ENCODE measurements around the gene CA10.
A peak's percentile ranks its signal among the peaks of the same experiment; 100 is the strongest.

CA10 gene

GRCh38 chr17:51813784-51814174 is 344.7 kb downstream of the CA10 start:
- Histone ChIP-seq H3K36me3 (replicated peaks in 1 of 2; ENCODE audit: control insufficient read depth in 2 of 2, insufficient read depth in 2 of 2, low read length in 2 of 2) (no peaks in the 10 kb centered on the region), H3K9me3 (replicated peaks in 1 of 2; ENCODE audit: control insufficient read depth in 2 of 2, insufficient read depth in 1 of 2, low read depth in 1 of 2, low read length in 2 of 2) (no peaks in the 10 kb centered on the region), H3K23ac (ENCODE audit: low read depth, low read length, poor library complexity) (no peak overlapping the region), H4K91ac (ENCODE audit: low read depth, low read length, poor library complexity) (no peak overlapping the region), H3K4me3 (ENCODE audit: low read length in 2 of 2) (no peak overlapping the region), H3K27me3 (ENCODE audit: control insufficient read depth in 3 of 3, insufficient read depth in 3 of 3, low read depth in 1 of 3, low read length in 3 of 3) (no peaks in the 10 kb centered on the region), H2AFZ (ENCODE audit: low read length) (no peak overlapping the region), H3K9ac (ENCODE audit: low read depth, low read length, poor library complexity) (no peak overlapping the region), H2AK5ac (ENCODE audit: low read depth, low read length) (no peak overlapping the region), H3K4ac (ENCODE audit: low read length) (no peak overlapping the region), H3K4me1 (ENCODE audit: control insufficient read depth in 2 of 2, insufficient read depth in 1 of 2, low read depth in 1 of 2, low read length in 2 of 2) (no peaks in the 10 kb centered on the region), H2BK12ac (ENCODE audit: low read length) (no peak overlapping the region), H2BK5ac (ENCODE audit: low read length) (no peak overlapping the region), H3K79me1 (ENCODE audit: low read depth, low read length) (no peaks in the 10 kb centered on the region), H2BK120ac (ENCODE audit: low read depth, low read length) (no peak overlapping the region), H4K8ac (ENCODE audit: low read depth, low read length) (no peak overlapping the region), H3K4me2 (ENCODE audit: insufficient read depth, low read length, poor library complexity, severe bottlenecking) (no peak overlapping the region), H2BK15ac (ENCODE audit: low read length) (no peak overlapping the region), H3K14ac (ENCODE audit: low read length) (no peak overlapping the region), H3K18ac (ENCODE audit: low read length) (no peak overlapping the region), H3K27ac (replicated peaks; ENCODE audit: low read length) (no peak overlapping the region)
- no CpG with 5 or more reads among the region's 1 CpG for WGBS, 2 donors (ENCODE audit: extremely low coverage in 2 of 2, insufficient read length in 2 of 2, insufficient replicate concordance in 1 of 2)
- no peak for DNase-seq (ENCODE audit: low spot score)

- Histone ChIP-seq H3K18ac (ENCODE audit: low read length) (no peak overlapping the region), H2BK5ac (ENCODE audit: low read length) (no peak overlapping the region), H4K91ac (ENCODE audit: low read depth, low read length, poor library complexity) (no peak overlapping the region), H3K4me2 (ENCODE audit: insufficient read depth, low read length, poor library complexity, severe bottlenecking) (no peak overlapping the region), H3K4me3 (ENCODE audit: low read length in 2 of 2) (no peak overlapping the region), H3K27me3 (ENCODE audit: control insufficient read depth in 3 of 3, insufficient read depth in 3 of 3, low read depth in 1 of 3, low read length in 3 of 3) (no peaks in the 10 kb centered on the region), H3K9me3 (replicated peaks in 1 of 2; ENCODE audit: control insufficient read depth in 2 of 2, insufficient read depth in 1 of 2, low read depth in 1 of 2, low read length in 2 of 2) (no peaks in the 10 kb centered on the region), H3K27ac (replicated peaks; ENCODE audit: low read length) (no peak overlapping the region), H2AK5ac (ENCODE audit: low read depth, low read length) (no peak overlapping the region), H3K4ac (ENCODE audit: low read length) (no peak overlapping the region), H2AFZ (ENCODE audit: low read length) (no peak overlapping the region), H4K8ac (ENCODE audit: low read depth, low read length) (no peak overlapping the region), H3K14ac (ENCODE audit: low read length) (no peak overlapping the region), H3K36me3 (replicated peaks in 1 of 2; ENCODE audit: control insufficient read depth in 2 of 2, insufficient read depth in 2 of 2, low read length in 2 of 2) (no peaks in the 10 kb centered on the region), H3K9ac (ENCODE audit: low read depth, low read length, poor library complexity) (peak overlapping the region; percentile 46), H2BK120ac (ENCODE audit: low read depth, low read length) (no peak overlapping the region), H2BK15ac (ENCODE audit: low read length) (no peak overlapping the region), H3K79me1 (ENCODE audit: low read depth, low read length) (no peaks in the 10 kb centered on the region), H3K23ac (ENCODE audit: low read depth, low read length, poor library complexity) (no peak overlapping the region), H2BK12ac (ENCODE audit: low read length) (no peak overlapping the region), H3K4me1 (ENCODE audit: control insufficient read depth in 2 of 2, insufficient read depth in 1 of 2, low read depth in 1 of 2, low read length in 2 of 2) (no peaks in the 10 kb centered on the region)
- no peak for DNase-seq (ENCODE audit: low spot score)
- no CpG with 5 or more reads among the region's 8 CpGs for WGBS, 2 donors (ENCODE audit: extremely low coverage in 2 of 2, insufficient read length in 2 of 2, insufficient replicate concordance in 1 of 2)
Observed at GRCh38 chr17:51813140-51813783, 345.3 kb downstream of the CA10 start.

- Histone ChIP-seq H2BK5ac (ENCODE audit: low read length) (no peak overlapping the region), H3K36me3 (replicated peaks in 1 of 2; ENCODE audit: control insufficient read depth in 2 of 2, insufficient read depth in 2 of 2, low read length in 2 of 2) (no peaks in the 10 kb centered on the region), H3K9ac (ENCODE audit: low read depth, low read length, poor library complexity) (no peak overlapping the region), H3K4me1 (ENCODE audit: control insufficient read depth in 2 of 2, insufficient read depth in 1 of 2, low read depth in 1 of 2, low read length in 2 of 2) (no peaks in the 10 kb centered on the region), H3K14ac (ENCODE audit: low read length) (no peak overlapping the region), H3K79me1 (ENCODE audit: low read depth, low read length) (no peaks in the 10 kb centered on the region), H3K4me3 (ENCODE audit: low read length in 2 of 2) (no peak overlapping the region), H3K9me3 (replicated peaks in 1 of 2; ENCODE audit: control insufficient read depth in 2 of 2, insufficient read depth in 1 of 2, low read depth in 1 of 2, low read length in 2 of 2) (no peaks in the 10 kb centered on the region), H3K4me2 (ENCODE audit: insufficient read depth, low read length, poor library complexity, severe bottlenecking) (no peak overlapping the region), H3K27me3 (ENCODE audit: control insufficient read depth in 3 of 3, insufficient read depth in 3 of 3, low read depth in 1 of 3, low read length in 3 of 3) (no peaks in the 10 kb centered on the region), H4K91ac (ENCODE audit: low read depth, low read length, poor library complexity) (no peak overlapping the region), H3K23ac (ENCODE audit: low read depth, low read length, poor library complexity) (no peak overlapping the region), H4K8ac (ENCODE audit: low read depth, low read length) (no peak overlapping the region), H2BK12ac (ENCODE audit: low read length) (no peak overlapping the region), H3K27ac (replicated peaks; ENCODE audit: low read length) (no peak overlapping the region), H2AFZ (ENCODE audit: low read length) (no peak overlapping the region), H2BK120ac (ENCODE audit: low read depth, low read length) (no peak overlapping the region), H2BK15ac (ENCODE audit: low read length) (no peak overlapping the region), H3K18ac (ENCODE audit: low read length) (no peak overlapping the region), H3K4ac (ENCODE audit: low read length) (no peak overlapping the region), H2AK5ac (ENCODE audit: low read depth, low read length) (no peak overlapping the region)
- no CpG with 5 or more reads among the region's 3 CpGs for WGBS, 2 donors (ENCODE audit: extremely low coverage in 2 of 2, insufficient read length in 2 of 2, insufficient replicate concordance in 1 of 2)
- DNase-seq (ENCODE audit: low spot score): no peak
Observed at GRCh38 chr17:51807460-51807859, 351.1 kb downstream of the CA10 start.

- no peak overlapping the region for H3K18ac ChIP-seq (ENCODE audit: low read length)
- H3K27ac ChIP-seq (replicated peaks; ENCODE audit: low read length): no peak overlapping the region
- no peak overlapping the region for H2BK15ac ChIP-seq (ENCODE audit: low read length)
- DNase-seq (ENCODE audit: low spot score): no peak
- no peak overlapping the region for H2BK120ac ChIP-seq (ENCODE audit: low read depth, low read length)
- no peak overlapping the region for H2BK12ac ChIP-seq (ENCODE audit: low read length)
- no peaks in the 10 kb centered on the region for H3K36me3 ChIP-seq (replicated peaks in 1 of 2; ENCODE audit: control insufficient read depth in 2 of 2, insufficient read depth in 2 of 2, low read length in 2 of 2)
- no peaks in the 10 kb centered on the region for H3K9me3 ChIP-seq (replicated peaks in 1 of 2; ENCODE audit: control insufficient read depth in 2 of 2, insufficient read depth in 1 of 2, low read depth in 1 of 2, low read length in 2 of 2)
- no CpG with 5 or more reads among the region's 1 CpG for WGBS, 2 donors (ENCODE audit: extremely low coverage in 2 of 2, insufficient read length in 2 of 2, insufficient replicate concordance in 1 of 2)
- H2AK5ac ChIP-seq (ENCODE audit: low read depth, low read length): no peak overlapping the region
- no peaks in the 10 kb centered on the region for H3K27me3 ChIP-seq (ENCODE audit: control insufficient read depth in 3 of 3, insufficient read depth in 3 of 3, low read depth in 1 of 3, low read length in 3 of 3)
- no peak overlapping the region for H4K91ac ChIP-seq (ENCODE audit: low read depth, low read length, poor library complexity)
- no peak overlapping the region for H2BK5ac ChIP-seq (ENCODE audit: low read length)
- H3K4ac ChIP-seq (ENCODE audit: low read length): no peak overlapping the region
- no peaks in the 10 kb centered on the region for H3K79me1 ChIP-seq (ENCODE audit: low read depth, low read length)
- no peak overlapping the region for H3K14ac ChIP-seq (ENCODE audit: low read length)
- no peak overlapping the region for H4K8ac ChIP-seq (ENCODE audit: low read depth, low read length)
- no peaks in the 10 kb centered on the region for H3K4me1 ChIP-seq (ENCODE audit: control insufficient read depth in 2 of 2, insufficient read depth in 1 of 2, low read depth in 1 of 2, low read length in 2 of 2)
- no peak overlapping the region for H2AFZ ChIP-seq (ENCODE audit: low read length)
- no peak overlapping the region for H3K9ac ChIP-seq (ENCODE audit: low read depth, low read length, poor library complexity)
- no peak overlapping the region for H3K4me2 ChIP-seq (ENCODE audit: insufficient read depth, low read length, poor library complexity, severe bottlenecking)
- H3K4me3 ChIP-seq (ENCODE audit: low read length in 2 of 2): no peak overlapping the region
- no peak overlapping the region for H3K23ac ChIP-seq (ENCODE audit: low read depth, low read length, poor library complexity)
Observed at GRCh38 chr17:51805765-51806164, 352.7 kb downstream of the CA10 start.
